Right atrium auricular region (tissue), 2 donors: ENCODE data around the gene HAUS8. TPM values are rescaled to one million over a fixed set of nuclear protein-coding genes. Genes with fewer than 3 reads are reported as not detected.
"Not testable (repeated sequence)": the region's sequence is repeated elsewhere in the genome, so short reads cannot be mapped to it uniquely, and the experiment has no call there.

Experiments used
- DNase-seq: peaks from one replicate; pipeline ENCODE4 v3.0.0-alpha.2; 2019; ENCODE audit warnings: low spot score
- H3K27ac ChIP-seq, 2 donors: fragments of 200-600 bp; sonication (generic); 1 replicate in 1 of 2; 2 replicates in 1 of 2; pipeline ENCODE4 v1.5.1; 2016 to 2019
- H3K27me3 ChIP-seq, 2 donors: fragments of 200-600 bp; sonication (generic); one replicate each; pipeline versions ENCODE4 v1.5.1 to v1.6.0; 2017 to 2019
- H3K36me3 ChIP-seq: fragments of 200-600 bp; sonication (generic); one replicate; pipeline ENCODE4 v1.5.1; 2016
- H3K4me1 ChIP-seq, 2 donors: fragments of 200-600 bp; sonication (generic); one replicate each; pipeline versions ENCODE4 v1.5.1 to v1.6.0; 2017 to 2019
- H3K4me3 ChIP-seq, 2 donors: fragments of 200-600 bp; sonication (generic); 1 replicate in 1 of 2; 2 replicates in 1 of 2; pipeline ENCODE4 v1.5.1; 2017 to 2019; ENCODE audit warnings: mild to moderate bottlenecking in 1 of 2, moderate library complexity in 1 of 2
- H3K9me3 ChIP-seq, 2 donors: fragments of 200-600 bp; sonication (generic); one replicate each; pipeline ENCODE4 v1.5.1; 2019
- CTCF ChIP-seq, 2 donors: fragments of 200-600 bp; sonication (generic); IDR thresholded peaks; one replicate each; pipeline ENCODE4 v1.5.1; 2019; ENCODE audit warnings: antibody characterized with exemption in 2 of 2
- total RNA-seq, 2 donors: library from RNA; depleted of rRNA; stranded (reverse); fragments of >200 nt; gene quantifications; one replicate each; pipeline ENCODE4 v1.1.0, GENCODE V29; 2016

Gene HAUS8
- total RNA-seq, 2 donors from 2014 or later = 2.5 to 5.0 TPM

GRCh38 chr19:17021793-17022590 lies 53.3 kb downstream of the HAUS8 start:
- no peak overlapping the region for H3K27ac ChIP-seq

GRCh38 chr19:17021328-17021727 lies 53.9 kb downstream of the HAUS8 start:
- peaks cover 0 to 25% of the 10 kb centered on the region in 2 donors for H3K9me3 ChIP-seq
- peaks cover 0 to 11% of the 10 kb centered on the region in 2 donors for H3K27me3 ChIP-seq
- H3K36me3 ChIP-seq = no peaks in the 10 kb centered on the region
- DNase-seq = no peak
- TF ChIP-seq CTCF (IDR thresholded peaks at IDR 0.05) = no peak
- H3K4me1 ChIP-seq = no peaks in the 10 kb centered on the region
- no peak overlapping the region for H3K27ac ChIP-seq
- H3K4me3 ChIP-seq = no peak overlapping the region

More at GRCh38 chr19:17021793-17022590, 53.3 kb downstream of the HAUS8 start:
- Histone ChIP-seq H3K27me3 (peaks cover 0 to 11% of the 10 kb centered on the region in 2 donors), H3K4me3 (no peak overlapping the region), H3K4me1 (no peaks in the 10 kb centered on the region), H3K36me3 (no peaks in the 10 kb centered on the region), H3K9me3 (peaks cover 0 to 25% of the 10 kb centered on the region in 2 donors)
- no peak for TF ChIP-seq CTCF (IDR thresholded peaks at IDR 0.05)
- DNase-seq = no peak

- Histone ChIP-seq H3K27ac (no peak overlapping the region), H3K4me1 (no peaks in the 10 kb centered on the region), H3K4me3 (no peak overlapping the region), H3K9me3 (peaks cover 0 to 25% of the 10 kb centered on the region in 2 donors), H3K27me3 (peaks cover 0 to 6% of the 10 kb centered on the region in 2 donors), H3K36me3 (no peaks in the 10 kb centered on the region)
- TF ChIP-seq CTCF (IDR thresholded peaks at IDR 0.05) = no peak
- DNase-seq = no peak
Measured at GRCh38 chr19:17020823-17021222, 54.4 kb downstream of the HAUS8 start.

GRCh38 chr19:17020385-17020784 lies 54.9 kb downstream of the HAUS8 start:
- peaks cover 0 to 25% of the 10 kb centered on the region in 2 donors for H3K9me3 ChIP-seq
- no peaks in the 10 kb centered on the region for H3K36me3 ChIP-seq
- no peak overlapping the region for H3K27ac ChIP-seq
- H3K4me1 ChIP-seq = no peaks in the 10 kb centered on the region
- DNase-seq = no peak
- TF ChIP-seq CTCF (IDR thresholded peaks at IDR 0.05) = no peak
- H3K27me3 ChIP-seq = peaks cover 0 to 1% of the 10 kb centered on the region in 2 donors
- no peak overlapping the region for H3K4me3 ChIP-seq

- H3K9me3 ChIP-seq, H3K4me1 ChIP-seq, DNase-seq, H3K27me3 ChIP-seq, H3K36me3 ChIP-seq, H3K4me3 ChIP-seq, H3K27ac ChIP-seq: not testable (repeated sequence)
Measured at GRCh38 chr19:17014212-17014861, 60.9 kb downstream of the HAUS8 start.

- DNase-seq = no peak
- Histone ChIP-seq H3K4me3 (no peak overlapping the region), H3K4me1 (no peaks in the 10 kb centered on the region)
Measured at GRCh38 chr19:17011485-17011884, 63.8 kb downstream of the HAUS8 start.

More at GRCh38 chr19:17011485-17011884, 63.8 kb downstream of the HAUS8 start:
- no peaks in the 10 kb centered on the region for H3K27me3 ChIP-seq
- H3K9me3 ChIP-seq = no peaks in the 10 kb centered on the region
- no peak for TF ChIP-seq CTCF (IDR thresholded peaks at IDR 0.05)
- no peak overlapping the region for H3K27ac ChIP-seq
- no peaks in the 10 kb centered on the region for H3K36me3 ChIP-seq
